RWPE2 (cell line): Measurements from ENCODE around the gene NTN1.

Experiments used
- ATAC-seq: fragments of 200-7000 bp; cut with Tn5 transposase; 3 replicates; pipeline ENCODE4 v1.9.1; 2021; ENCODE audit warnings: low read depth
- DNase-seq: peaks from one replicate; pipeline ENCODE4 v3.0.0-alpha.2; 2020; ENCODE audit warnings: low spot score
- H3K27ac ChIP-seq: fragments of 450-650 bp; 2 replicates; pipeline ENCODE4 v1.5.1; 2017; ENCODE audit warnings: mild to moderate bottlenecking; ENCODE audit not compliant: poor library complexity, severe bottlenecking
- H3K27me3 ChIP-seq: fragments of 250-450 bp; sonication (Bioruptor Pico); 2 replicates; pipeline ENCODE4 v1.5.1; 2021; ENCODE audit warnings: mild to moderate bottlenecking, moderate library complexity; ENCODE audit not compliant: insufficient read depth, poor library complexity, severe bottlenecking
- H3K36me3 ChIP-seq: fragments of 250-450 bp; sonication (Bioruptor Pico); 2 replicates; pipeline ENCODE4 v1.5.1; 2020; ENCODE audit warnings: low read depth, mild to moderate bottlenecking, moderate library complexity
- H3K4me1 ChIP-seq: fragments of 250-450 bp; sonication (Bioruptor Pico); 2 replicates; pipeline ENCODE4 v1.5.1; 2021; ENCODE audit warnings: mild to moderate bottlenecking, moderate library complexity; ENCODE audit not compliant: insufficient read depth, poor library complexity, severe bottlenecking
- H3K4me3 ChIP-seq: fragments of 250-450 bp; sonication (Bioruptor Pico); 2 replicates; pipeline ENCODE4 v1.5.1; 2021; ENCODE audit warnings: mild to moderate bottlenecking, moderate library complexity; ENCODE audit not compliant: severe bottlenecking
- H3K9me3 ChIP-seq: fragments of 250-450 bp; sonication (Bioruptor Pico); 2 replicates; pipeline ENCODE4 v1.5.1; 2021; ENCODE audit warnings: mild to moderate bottlenecking, moderate library complexity; ENCODE audit not compliant: severe bottlenecking
- TF ChIP-seq, protein P1 (sequence below): fragments of 450-650 bp; IDR thresholded peaks from one replicate; pipeline ENCODE4 v1.5.1; 2017; ENCODE audit warnings: mild to moderate bottlenecking, moderate library complexity; ENCODE audit not compliant: poor library complexity, severe bottlenecking

Gene NTN1

DNA sequence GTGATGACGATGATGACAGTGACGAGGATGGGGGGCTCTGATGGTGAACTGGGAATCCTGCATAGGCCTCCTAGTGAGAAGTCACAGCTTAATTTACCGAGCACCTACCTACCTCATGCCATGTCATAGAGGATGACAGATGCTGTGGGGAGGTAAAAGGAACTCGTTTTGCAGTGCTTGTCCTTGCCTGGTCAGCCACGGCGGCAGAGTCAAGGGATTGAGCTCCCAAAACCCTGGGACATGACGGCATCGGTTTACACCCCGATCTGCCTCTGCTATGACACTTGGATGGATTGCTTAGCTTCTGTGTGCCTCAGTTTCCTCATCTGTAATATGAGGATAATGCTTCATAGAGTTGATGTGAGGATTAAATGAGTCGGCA lies 103.2 kb downstream of the NTN1 start:
- no peaks in the 10 kb centered on the region for H3K36me3 ChIP-seq
- no peaks in the 10 kb centered on the region for H3K27me3 ChIP-seq
- H3K4me3 ChIP-seq: no peak overlapping the region
- DNase-seq: no peak
- no peaks in the 10 kb centered on the region for H3K4me1 ChIP-seq
- ATAC-seq: no peak
- no peak overlapping the region for H3K27ac ChIP-seq
- H3K9me3 ChIP-seq: no peaks in the 10 kb centered on the region
- TF ChIP-seq, protein P1, sequence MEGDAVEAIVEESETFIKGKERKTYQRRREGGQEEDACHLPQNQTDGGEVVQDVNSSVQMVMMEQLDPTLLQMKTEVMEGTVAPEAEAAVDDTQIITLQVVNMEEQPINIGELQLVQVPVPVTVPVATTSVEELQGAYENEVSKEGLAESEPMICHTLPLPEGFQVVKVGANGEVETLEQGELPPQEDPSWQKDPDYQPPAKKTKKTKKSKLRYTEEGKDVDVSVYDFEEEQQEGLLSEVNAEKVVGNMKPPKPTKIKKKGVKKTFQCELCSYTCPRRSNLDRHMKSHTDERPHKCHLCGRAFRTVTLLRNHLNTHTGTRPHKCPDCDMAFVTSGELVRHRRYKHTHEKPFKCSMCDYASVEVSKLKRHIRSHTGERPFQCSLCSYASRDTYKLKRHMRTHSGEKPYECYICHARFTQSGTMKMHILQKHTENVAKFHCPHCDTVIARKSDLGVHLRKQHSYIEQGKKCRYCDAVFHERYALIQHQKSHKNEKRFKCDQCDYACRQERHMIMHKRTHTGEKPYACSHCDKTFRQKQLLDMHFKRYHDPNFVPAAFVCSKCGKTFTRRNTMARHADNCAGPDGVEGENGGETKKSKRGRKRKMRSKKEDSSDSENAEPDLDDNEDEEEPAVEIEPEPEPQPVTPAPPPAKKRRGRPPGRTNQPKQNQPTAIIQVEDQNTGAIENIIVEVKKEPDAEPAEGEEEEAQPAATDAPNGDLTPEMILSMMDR: no peak

DNA sequence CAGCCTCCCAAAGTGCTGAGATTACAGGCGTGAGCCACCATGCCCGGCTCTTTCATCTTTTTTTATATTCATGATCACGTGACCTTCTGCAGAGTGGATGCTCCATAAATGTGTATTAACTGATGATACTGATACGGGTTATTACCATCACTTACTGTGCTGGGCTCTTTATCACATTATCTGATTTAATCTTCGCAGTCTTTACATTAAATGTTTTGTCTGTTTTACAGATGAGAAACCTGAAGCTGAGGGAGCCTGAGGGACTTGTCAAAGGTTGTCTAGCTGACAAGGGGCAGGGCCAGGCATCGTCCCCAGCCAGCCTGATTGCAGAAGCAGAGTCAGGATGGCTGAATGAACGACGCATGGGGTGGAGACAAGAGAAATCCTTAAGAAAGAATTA lies 104.4 kb downstream of the NTN1 start:
- no peaks in the 10 kb centered on the region for H3K4me1 ChIP-seq
- no peak for DNase-seq
- TF ChIP-seq, protein P1: no peak
- no peak overlapping the region for H3K27ac ChIP-seq
- no peak for ATAC-seq
- H3K27me3 ChIP-seq: no peaks in the 10 kb centered on the region
- no peaks in the 10 kb centered on the region for H3K9me3 ChIP-seq
- no peak overlapping the region for H3K4me3 ChIP-seq
- no peaks in the 10 kb centered on the region for H3K36me3 ChIP-seq

DNA sequence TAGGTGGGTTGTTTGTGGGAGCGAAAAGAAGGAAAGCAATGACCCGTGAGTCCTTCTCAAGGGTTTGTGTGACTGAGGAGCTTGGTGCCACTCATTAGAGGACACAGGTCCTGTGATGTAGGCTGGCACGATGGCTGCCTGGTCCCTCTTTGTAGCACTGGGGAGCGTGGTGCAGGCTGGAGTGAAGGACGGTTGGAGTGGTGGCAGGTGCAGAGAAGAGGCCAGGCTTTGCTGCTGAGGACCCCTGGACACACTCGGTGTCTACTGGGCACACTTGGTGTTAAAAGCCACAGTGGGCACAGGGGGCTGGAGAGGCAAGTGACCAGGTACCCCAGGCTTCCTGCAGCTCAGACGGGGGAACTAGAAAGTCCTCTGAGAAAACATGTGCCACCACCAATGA lies 106.0 kb downstream of the NTN1 start:
- Histone ChIP-seq H3K27ac (no peak overlapping the region), H3K9me3 (no peaks in the 10 kb centered on the region), H3K36me3 (no peaks in the 10 kb centered on the region), H3K27me3 (no peaks in the 10 kb centered on the region), H3K4me3 (no peak overlapping the region), H3K4me1 (no peaks in the 10 kb centered on the region)
- TF ChIP-seq, protein P1: no peak
- DNase-seq (no peak), ATAC-seq (no peak)

DNA sequence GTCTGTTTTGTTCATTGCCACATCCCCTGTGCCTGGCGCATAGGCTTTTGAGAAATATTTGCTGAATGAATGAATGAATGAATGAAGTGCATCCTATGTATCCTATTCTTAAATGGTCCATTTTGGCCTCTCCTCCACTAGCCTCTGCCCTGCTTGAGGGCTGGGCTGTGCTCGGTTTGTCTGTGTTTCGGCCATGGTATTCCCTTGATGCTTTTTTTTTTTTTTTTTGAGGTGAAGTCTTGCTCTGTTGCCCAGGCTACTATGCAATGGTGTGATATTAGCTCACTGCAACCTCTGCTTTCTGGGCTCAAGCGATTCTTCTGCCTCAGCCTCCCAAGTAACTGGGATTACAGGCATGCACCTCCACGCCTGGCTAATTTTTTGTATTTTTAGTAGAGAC lies 110.1 kb downstream of the NTN1 start:
- Histone ChIP-seq H3K36me3 (no peaks in the 10 kb centered on the region), H3K9me3 (no peaks in the 10 kb centered on the region), H3K27ac (no peak overlapping the region), H3K4me1 (no peaks in the 10 kb centered on the region), H3K27me3 (no peaks in the 10 kb centered on the region), H3K4me3 (no peak overlapping the region)
- TF ChIP-seq, protein P1: no peak
- ATAC-seq (no peak), DNase-seq (no peak)

DNA sequence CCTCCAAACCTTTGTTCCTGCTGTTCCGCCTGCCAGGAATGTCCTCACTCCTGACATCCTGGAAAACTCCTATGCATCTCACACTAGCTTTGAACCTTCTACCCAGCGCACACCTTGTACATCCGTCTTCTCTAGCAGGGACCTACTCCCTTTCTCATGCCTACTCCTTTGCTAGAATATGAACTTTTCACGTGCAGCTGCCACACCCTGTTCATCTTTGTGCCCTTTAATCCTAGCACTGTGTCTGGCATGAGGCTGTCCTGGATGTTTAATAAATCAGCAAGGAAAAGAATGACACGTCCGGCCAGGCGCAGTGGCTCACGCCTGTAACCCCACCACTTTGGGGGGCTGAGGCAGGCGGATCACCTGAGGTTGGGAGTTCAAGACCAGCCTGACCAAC lies 111.0 kb downstream of the NTN1 start:
- no peak for ATAC-seq
- no peak overlapping the region for H3K4me3 ChIP-seq
- no peaks in the 10 kb centered on the region for H3K4me1 ChIP-seq
- no peaks in the 10 kb centered on the region for H3K36me3 ChIP-seq
- H3K9me3 ChIP-seq: no peaks in the 10 kb centered on the region
- H3K27me3 ChIP-seq: no peaks in the 10 kb centered on the region
- TF ChIP-seq, protein P1: no peak
- DNase-seq: no peak
- no peak overlapping the region for H3K27ac ChIP-seq
